ENCODE measurements around the gene EPS15. TPM values are rescaled to one million over a fixed set of nuclear protein-coding genes. Genes with fewer than 3 reads are reported as not detected.

The EPS15 gene
- total and polyA plus RNA-seq, 9 of the 15 experiments (the other 6 are each of a cell fraction or from before 2014, with no cell fraction given): 23.1 to 69.0 (median 41.7) TPM

GRCh38 chr1:51515312-51515960 is 3.6 kb downstream of the EPS15 start:
- 22% methylated on average over 5 of the region's 5 CpGs for WGBS (ENCODE audit: insufficient coverage, low coverage, missing lambda C conversion rate)
- DNase-seq (ENCODE audit: extremely low read depth in 1 of 4, low spot score in 3 of 4) (peak in 1 of 4 experiments; percentile 36), ATAC-seq (no peak), FAIRE-seq (peak; percentile 49)
- ChIA-PET CTCF (ENCODE audit: low intra/inter-chr PET ratio) (interaction anchor here (0.8 kb wide), 1 partner anchor 20 kb away, joined by 3 read pairs; no protein-coding TSS in a partner anchor), POLR2A (interaction anchor here (1.0 to 2.1 kb wide), 4 partner anchors 10 to 170 kb away, joined by 3 to 12 read pairs (median 4); no protein-coding TSS in a partner anchor)
- Histone ChIP-seq H3K9me1 (ENCODE audit: control insufficient read depth, insufficient read depth, low read length) (no peaks in the 10 kb centered on the region), H3K27ac (ENCODE audit: extremely low read depth, low read depth, low read length) (peak overlapping the region; percentile 84), H2AFZ (ENCODE audit: low read depth, low read length) (no peak overlapping the region), H4K20me1 (replicated peaks; ENCODE audit: control insufficient read depth, insufficient read depth, low read length) (no peaks in the 10 kb centered on the region), H3K79me2 (ENCODE audit: control insufficient read depth, insufficient read depth, low read length) (peaks cover 85% of the 10 kb centered on the region), H3K9ac (ENCODE audit: insufficient read depth in 1 of 2, low read depth in 2 of 2, low read length in 2 of 2) (peak overlapping the region in 1 of 2 experiments; percentile 82; a peak in 2 of 4 replicates), H3K4me3 (no peak overlapping the region; the same call in 1 of the 2 replicates), H3K27me3 (ENCODE audit: control insufficient read depth in 2 of 2, insufficient read depth in 2 of 2, low read length in 2 of 2) (no peaks in the 10 kb centered on the region), H3K9me3 (replicated peaks; ENCODE audit: control insufficient read depth, insufficient read depth, low read depth, low read length) (no peaks in the 10 kb centered on the region), H3K4me2 (ENCODE audit: insufficient read depth, low read length) (peak overlapping the region; percentile 57), H3K4me1 (replicated peaks in 1 of 2; ENCODE audit: control insufficient read depth in 2 of 2, insufficient read depth in 2 of 2, low read length in 2 of 2) (peaks cover 9 to 45% of the 10 kb centered on the region in 2 experiments), H3K36me3 (ENCODE audit: control insufficient read depth, insufficient read depth, low read length) (no peaks in the 10 kb centered on the region; the same call in 2 of the 3 replicates)
- in situ Hi-C loops (cut with MboI) (no loop called here), intact Hi-C loops (cut with micrococcal nuclease) (loop anchor here (5.0 kb wide), 5 partner anchors 48 to 558 kb away; partner anchors contain the start of genes CDKN2C and RNF11)
- BruUV-seq (replicated peaks): no TSS peak
- 0 out of 2 replicates have a peak, but pooled peaks have one; percentile 36 for TF ChIP-seq SOX6 (IDR thresholded peaks at IDR 0.05)
- 0 out of 2 replicates have a peak, but pooled peaks have one; percentile 29 for TF ChIP-seq ZKSCAN8 (CRISPR knock-in tag; IDR thresholded peaks at IDR 0.05)
- 0 out of 2 replicates have a peak, but pooled peaks have one; percentile 16 for TF ChIP-seq ZNF592 (IDR thresholded peaks at IDR 0.05)
- peak; percentile 56; the same call in 1 of the 2 replicates for TF ChIP-seq HMBOX1 (IDR thresholded peaks at IDR 0.05)
- TF ChIP-seq ARID1B (IDR thresholded peaks at IDR 0.05): peak; percentile 26; the same call in 1 of the 2 replicates
- no peak for TF ChIP-seq ARNT (IDR thresholded peaks at IDR 0.05)
- peak; percentile 35 for TF ChIP-seq ETS2 (tag; IDR thresholded peaks at IDR 0.05; ENCODE audit: borderline replicate concordance, poor library complexity, severe bottlenecking)
- TF ChIP-seq ZNF639 (CRISPR knock-in tag; conservative IDR thresholded peaks at IDR 0.05 in 1 of 2, IDR thresholded peaks at IDR 0.05 in 1 of 2): 0 out of 4 replicates have a peak, but pooled peaks of 1 of the 2 experiments have one; percentile 28
- TF ChIP-seq ZNF316 (IDR thresholded peaks at IDR 0.05): peak; percentile 50
- TF ChIP-seq HDGF (IDR thresholded peaks at IDR 0.05): no peak

Measured in K562 (cell line).